ENCODE data around the gene IMPA2.

IMPA2 gene

DNA sequence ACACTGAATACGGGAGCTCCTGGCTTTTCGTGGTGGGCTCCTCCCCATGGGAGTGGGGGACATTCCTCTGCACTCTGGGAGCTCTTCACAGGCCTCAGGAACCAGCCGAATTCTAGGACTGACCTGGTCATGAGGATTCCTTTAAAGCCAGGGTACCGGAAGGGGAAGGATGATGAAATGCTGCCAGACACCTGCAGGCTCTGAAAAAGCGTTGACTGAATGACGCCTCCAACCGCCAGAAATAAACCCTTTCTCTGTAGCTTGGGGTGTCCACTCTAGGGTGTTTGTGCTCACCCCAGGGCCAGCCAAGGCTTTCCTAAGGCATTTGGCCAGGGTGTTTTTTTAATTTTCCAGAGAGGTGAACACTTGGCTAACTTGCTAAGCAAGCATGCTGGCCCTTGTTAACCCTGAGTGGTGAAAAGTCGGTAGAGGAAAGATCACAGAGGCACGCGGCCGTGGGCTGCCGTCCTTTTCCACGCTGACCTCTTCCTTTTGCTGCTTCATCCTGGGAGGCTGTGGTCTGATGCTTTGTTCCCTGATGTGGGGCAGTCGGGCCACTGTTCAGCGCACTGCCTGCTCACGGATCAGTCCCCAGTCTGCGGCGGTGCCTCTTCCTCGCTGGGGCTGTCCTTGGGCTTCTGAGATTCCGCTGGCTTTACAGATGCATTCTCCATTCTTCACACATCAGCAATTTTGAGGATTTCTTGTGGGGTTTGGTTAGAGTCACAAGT, 32.0 kb downstream of the IMPA2 start:
- TF ChIP-seq ZNF274 (IDR thresholded peaks at IDR 0.05; ENCODE audit: low read depth, low read length), result no peak
- no peak overlapping the region for H3K4me3 ChIP-seq (ENCODE audit: low read length)

DNA sequence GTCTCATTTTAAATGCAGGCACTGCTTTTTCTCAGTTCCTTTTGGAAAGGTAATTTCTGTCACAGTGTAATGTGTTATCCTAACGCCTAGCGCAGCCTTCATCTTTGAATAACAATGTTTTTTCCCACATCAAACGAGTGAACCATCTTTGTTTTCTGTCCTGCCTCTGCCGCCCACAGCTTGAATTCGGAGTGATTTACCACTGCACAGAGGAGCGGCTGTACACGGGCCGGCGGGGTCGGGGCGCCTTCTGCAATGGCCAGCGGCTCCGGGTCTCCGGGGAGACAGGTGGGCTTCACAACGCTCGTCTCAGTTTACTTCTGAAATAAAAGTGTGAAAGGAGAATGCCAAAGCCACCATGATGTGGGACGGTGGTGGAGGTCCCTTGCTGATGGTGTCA, 32.8 kb downstream of the IMPA2 start:
- no peak for TF ChIP-seq ZNF274 (IDR thresholded peaks at IDR 0.05; ENCODE audit: low read depth, low read length)
- no peak overlapping the region for H3K4me3 ChIP-seq (ENCODE audit: low read length)

DNA sequence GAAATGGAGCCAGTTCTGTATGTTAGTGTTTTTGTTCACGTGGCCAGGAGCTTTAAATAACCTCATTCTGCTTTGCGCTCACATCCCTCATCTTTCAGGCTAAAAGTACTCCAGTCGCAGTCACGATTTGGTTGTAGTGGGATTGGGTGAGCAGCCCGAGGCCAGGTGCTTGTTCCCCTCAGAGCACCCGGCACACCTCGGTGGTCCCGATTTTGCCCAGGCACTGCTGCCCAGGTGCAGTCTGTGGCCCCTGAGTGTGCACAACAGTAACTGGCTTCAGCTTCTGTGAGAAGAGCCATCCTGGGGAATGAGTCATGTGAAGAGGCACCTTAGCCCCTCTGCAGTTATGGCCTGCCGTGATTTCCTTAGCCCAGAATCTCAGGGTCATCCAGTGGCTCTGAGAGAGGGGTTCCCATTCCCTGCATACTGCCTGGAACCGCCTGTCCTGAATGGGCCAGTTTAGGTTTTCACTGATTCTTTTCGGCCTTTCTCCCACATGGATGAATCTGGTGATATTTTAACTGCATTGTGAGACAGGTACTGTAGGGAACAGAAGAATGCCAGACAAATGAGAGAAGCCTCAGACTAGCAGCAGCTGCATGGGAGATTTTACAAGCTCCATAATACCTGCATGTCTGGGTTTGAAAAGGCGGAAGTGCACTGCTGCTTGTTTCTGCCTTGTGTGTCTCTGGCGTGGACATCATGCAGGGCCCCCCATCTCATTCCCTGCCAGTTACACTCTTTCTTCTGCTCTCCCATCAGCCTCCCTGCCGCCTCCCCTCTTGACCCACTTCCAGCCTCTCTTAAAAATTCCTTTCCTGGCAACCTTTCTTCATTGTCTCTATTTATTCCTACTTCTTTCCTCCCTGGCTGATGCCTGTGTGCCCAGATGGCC, 33.5 kb downstream of the IMPA2 start:
- H3K4me3 ChIP-seq (ENCODE audit: low read length), result no peak overlapping the region
- TF ChIP-seq ZNF274 (IDR thresholded peaks at IDR 0.05; ENCODE audit: low read depth, low read length), result no peak

DNA sequence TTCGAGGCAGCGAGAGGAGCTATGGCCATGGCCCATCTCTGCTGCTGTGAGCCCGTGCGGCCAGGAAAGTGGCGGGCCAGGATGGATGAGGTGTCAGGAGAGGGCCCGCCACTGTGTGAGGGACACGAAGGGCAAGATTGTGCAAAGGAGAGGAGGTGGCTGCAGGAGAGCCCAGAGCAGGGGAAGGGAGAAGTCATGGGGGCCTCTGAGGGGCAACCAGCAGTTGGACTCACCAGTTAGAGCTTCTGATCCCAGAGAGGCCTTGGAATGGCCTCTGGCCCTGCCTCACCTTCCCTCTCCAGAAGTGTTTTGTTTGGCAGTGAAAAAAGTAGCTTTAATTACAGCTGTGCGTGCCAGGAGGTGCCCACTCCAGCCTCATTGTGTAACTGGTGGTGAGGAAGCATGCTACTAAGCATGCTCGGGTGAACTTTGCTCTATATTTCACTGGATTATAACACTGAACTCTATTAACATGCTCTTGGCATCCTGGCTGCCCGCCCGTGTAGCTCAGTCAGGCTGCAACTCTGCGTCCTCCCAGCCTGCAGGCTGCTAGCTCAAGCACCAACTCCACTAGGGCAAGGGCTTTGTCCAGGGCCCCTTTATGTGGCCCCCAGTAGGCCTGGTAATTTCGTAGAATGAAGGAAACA, 34.2 kb downstream of the IMPA2 start:
- TF ChIP-seq ZNF274 (IDR thresholded peaks at IDR 0.05; ENCODE audit: low read depth, low read length), result no peak

DNA sequence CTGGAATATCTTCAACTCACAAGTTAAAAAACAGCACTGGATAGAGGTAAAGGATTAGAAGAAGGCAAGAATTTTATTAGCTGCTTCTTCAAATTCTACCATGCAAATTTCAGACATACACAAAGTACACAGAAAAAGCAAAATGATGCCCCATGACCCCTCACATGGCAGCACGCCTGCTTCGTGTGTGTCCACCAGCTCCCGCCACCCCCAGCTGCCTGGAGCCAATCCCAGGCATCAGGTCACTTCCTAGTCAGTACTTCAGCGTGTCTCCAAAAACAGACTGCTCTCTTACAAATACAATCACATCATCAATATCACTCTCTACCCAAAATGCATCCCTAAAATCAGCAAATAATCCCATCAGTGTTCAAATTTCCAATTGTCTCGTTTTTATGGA, 35.8 kb downstream of the IMPA2 start:
- no peak for TF ChIP-seq ZNF274 (IDR thresholded peaks at IDR 0.05; ENCODE audit: low read depth, low read length)

More for the DNA sequence above, 34.2 kb downstream of the IMPA2 start:
- no peak overlapping the region for H3K4me3 ChIP-seq (ENCODE audit: low read length)

DNA sequence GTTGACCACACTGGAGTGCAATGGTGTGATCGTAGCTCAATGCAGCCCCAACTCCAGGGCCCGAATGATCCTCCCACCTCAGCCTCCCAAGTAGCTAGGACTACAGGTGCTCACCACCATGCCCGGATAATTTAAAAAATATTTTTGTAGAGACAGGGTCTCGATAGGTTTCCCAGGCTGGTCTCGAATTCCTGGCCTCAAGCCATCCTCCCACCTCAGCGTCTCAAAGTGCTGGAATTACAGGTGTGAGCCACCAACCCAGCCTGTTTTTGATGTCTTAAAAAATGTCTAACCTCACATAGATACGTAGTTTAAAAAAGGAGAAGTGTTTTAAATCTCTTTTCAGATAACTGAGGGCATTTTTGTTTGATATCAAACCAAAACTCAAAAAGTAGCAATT, 37.6 kb downstream of the IMPA2 start:
- H3K4me3 ChIP-seq (ENCODE audit: low read length), result no peak overlapping the region
- TF ChIP-seq ZNF274 (IDR thresholded peaks at IDR 0.05; ENCODE audit: low read depth, low read length), result no peak

More for the DNA sequence above, 35.8 kb downstream of the IMPA2 start:
- no peak overlapping the region for H3K4me3 ChIP-seq (ENCODE audit: low read length)

DNA sequence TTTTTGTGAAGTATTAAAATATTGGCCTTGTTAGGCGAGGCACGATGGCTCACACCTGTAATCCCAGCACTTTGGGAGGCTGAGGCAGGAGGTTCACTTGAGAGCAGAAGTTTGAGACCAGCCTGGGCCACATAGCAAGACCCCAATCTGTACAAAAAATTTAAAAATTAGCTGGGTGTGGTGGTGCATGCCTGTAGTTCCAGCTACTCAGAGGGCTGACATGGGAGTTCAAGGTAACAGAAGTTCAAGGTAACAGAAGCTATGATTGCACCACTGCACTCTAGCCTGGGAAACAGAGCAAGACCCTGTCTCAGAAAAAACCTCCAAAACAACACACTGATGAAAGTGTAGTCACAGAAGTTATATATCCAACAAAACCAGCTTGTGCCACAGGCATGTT, 39.8 kb downstream of the IMPA2 start:
- no peak overlapping the region for H3K4me3 ChIP-seq (ENCODE audit: low read length)
- TF ChIP-seq ZNF274 (IDR thresholded peaks at IDR 0.05; ENCODE audit: low read depth, low read length), result no peak

DNA sequence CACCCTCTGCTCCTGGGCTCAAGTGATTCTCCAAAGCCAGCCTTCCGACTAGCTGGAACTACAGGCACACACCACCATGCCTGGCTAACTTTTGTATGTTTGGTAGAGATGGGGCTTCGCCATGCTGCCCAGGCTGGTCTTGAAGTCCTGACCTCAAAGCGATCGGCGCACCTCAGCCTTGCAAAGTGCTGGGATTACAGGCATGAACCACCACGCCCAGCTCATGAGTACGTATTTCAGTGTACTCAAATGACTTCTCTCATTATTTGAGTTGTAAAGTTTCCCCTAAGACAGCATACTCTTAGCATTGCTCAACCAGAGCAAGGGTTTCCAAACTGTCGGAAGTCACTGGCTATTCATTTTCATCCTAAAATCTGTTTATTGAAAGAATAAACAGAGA, 40.3 kb downstream of the IMPA2 start:
- TF ChIP-seq ZNF274 (IDR thresholded peaks at IDR 0.05; ENCODE audit: low read depth, low read length), result no peak
- H3K4me3 ChIP-seq (ENCODE audit: low read length), result no peak overlapping the region

DNA sequence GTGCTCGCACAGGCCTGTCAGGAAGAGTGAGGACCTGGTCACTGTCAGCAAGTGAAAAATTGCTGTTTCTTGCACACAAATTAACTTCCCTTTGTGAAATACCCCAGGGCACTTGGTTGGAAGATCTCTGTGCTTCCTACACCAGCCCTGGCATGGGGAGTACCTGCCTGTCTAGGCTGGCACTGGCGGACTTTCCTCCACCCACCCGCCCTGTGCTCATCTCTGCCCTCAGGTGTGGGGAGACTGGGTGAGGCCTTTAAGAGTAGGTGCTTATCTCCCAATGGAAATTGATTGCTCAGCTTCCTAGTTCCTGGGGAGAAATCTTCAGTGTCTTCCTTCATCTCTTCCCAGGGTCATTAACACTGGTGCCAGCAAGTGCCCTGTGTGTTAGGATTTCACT, 42.1 kb downstream of the IMPA2 start:
- no peak for TF ChIP-seq ZNF274 (IDR thresholded peaks at IDR 0.05; ENCODE audit: low read depth, low read length)
- H3K4me3 ChIP-seq (ENCODE audit: low read length), result no peak overlapping the region

DNA sequence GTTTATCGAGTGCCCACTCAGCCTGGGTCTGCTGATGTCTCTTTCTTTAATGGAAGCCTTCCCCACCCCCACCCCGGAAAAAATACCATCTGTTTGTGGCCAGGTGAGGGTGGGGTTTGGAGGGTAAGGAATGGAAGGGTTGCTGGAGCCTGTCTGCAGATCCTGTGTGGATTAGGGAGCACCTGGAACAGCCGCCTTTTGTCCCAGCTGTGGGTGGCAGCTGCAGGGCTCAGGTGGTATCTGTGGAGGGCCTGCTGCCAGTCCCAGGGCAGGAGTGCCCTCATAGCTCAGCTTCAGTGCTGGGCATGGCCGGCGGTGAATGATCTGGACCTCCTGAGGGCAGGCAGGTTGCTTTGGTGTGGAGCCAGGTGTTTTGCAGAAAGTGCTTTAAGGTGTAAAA, 45.3 kb downstream of the IMPA2 start:
- no peak overlapping the region for H3K4me3 ChIP-seq (ENCODE audit: low read length)
- TF ChIP-seq ZNF274 (IDR thresholded peaks at IDR 0.05; ENCODE audit: low read depth, low read length), result no peak

DNA sequence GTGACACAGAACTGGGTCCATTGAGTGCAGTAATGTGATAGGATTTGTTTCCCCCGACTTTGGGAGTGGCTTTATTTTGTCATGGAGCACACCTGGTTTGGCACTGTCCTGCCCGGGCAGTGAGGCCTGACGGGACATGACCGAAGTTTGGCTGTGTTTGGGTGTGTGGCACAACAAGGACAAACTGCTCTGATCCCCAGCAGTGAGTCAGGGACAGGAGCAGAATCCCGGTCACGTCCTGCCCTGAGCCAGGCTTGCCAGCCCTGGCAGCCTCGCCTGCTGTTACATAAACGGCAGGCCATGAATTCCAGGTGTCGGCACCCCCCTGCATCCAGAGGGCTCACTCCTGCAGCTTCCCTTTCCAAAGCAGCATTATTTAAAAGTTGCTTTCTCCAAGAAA, 45.7 kb downstream of the IMPA2 start:
- H3K4me3 ChIP-seq (ENCODE audit: low read length), result no peak overlapping the region
- TF ChIP-seq ZNF274 (IDR thresholded peaks at IDR 0.05; ENCODE audit: low read depth, low read length), result no peak

DNA sequence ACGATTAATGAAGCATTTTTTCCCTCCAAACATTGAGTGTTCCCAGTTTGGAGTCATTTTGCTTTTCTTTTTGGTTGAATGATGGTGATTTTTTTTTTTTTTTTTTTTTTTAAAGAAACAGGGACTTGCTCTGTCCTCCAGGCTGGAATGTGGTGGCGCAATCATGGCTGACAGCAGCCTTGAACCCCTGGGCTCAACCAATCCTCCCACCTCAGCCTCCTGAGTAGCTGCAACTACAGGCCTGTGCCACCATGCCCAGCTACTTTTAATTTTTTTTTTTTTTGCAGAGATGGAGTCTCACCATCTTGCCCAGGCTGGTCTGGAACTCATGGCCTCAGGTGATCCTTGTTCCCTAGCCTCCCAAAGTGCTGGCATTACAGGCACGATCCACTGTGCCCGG, 46.2 kb downstream of the IMPA2 start:
- H3K4me3 ChIP-seq (ENCODE audit: low read length), result no peak overlapping the region
- no peak for TF ChIP-seq ZNF274 (IDR thresholded peaks at IDR 0.05; ENCODE audit: low read depth, low read length)

DNA sequence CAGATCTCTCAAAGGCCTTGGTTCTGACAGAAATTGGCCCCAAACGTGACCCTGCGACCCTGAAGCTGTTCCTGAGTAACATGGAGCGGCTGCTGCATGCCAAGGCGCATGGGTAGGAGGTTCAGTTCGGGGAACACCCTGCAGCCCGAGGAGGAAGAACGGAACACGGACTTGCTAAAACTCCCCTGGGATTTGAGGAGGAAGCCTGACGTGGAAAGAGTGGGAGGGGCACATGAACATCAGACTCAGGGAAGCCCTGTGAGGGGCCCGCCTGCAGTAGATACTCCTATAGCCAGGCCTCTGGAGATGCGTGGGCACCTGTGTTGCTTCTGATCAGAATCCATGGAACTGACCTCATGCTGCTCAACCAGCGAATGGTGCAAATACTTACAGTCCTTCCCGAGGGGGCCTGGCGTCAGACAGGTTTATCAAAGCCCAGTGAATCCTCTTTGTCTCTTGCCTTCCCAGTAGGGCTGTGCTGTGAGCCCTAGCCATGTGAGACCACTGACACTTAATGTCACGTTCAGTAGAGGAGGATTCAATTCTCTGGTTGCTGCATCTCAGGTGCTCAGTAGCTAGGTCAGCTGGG, 46.8 kb downstream of the IMPA2 start:
- H3K4me3 ChIP-seq (ENCODE audit: low read length), result no peak overlapping the region
- TF ChIP-seq ZNF274 (IDR thresholded peaks at IDR 0.05; ENCODE audit: low read depth, low read length), result no peak

DNA sequence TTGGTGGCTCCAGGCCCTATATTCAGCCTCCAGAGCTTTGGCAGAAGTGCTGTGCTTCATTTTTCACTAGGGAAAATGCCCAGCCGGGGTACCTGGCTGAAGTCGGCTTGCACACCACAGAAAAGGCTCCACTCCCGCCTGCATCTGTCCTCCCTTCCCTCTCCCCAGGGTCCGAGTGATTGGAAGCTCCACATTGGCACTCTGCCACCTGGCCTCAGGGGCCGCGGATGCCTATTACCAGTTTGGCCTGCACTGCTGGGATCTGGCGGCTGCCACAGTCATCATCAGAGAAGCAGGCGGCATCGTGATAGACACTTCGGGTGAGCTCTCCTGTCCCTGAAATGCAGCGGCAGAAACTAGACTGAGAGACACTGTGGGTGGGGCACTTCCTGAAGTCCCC, 47.4 kb downstream of the IMPA2 start:
- no peak for TF ChIP-seq ZNF274 (IDR thresholded peaks at IDR 0.05; ENCODE audit: low read depth, low read length)
- no peak overlapping the region for H3K4me3 ChIP-seq (ENCODE audit: low read length)

Data from GM08714 (cell line).